GM18870 (cell line): ENCODE results near the gene HBEGF.

ENCODE experiments used
- ATAC-seq: cut with Tn5 transposase; IDR thresholded peaks from one replicate; pipeline ENCODE4 v1.9.1; 2021; ENCODE audit warnings: moderate library complexity; ENCODE audit not compliant: unreplicated experiment

HBEGF gene

DNA sequence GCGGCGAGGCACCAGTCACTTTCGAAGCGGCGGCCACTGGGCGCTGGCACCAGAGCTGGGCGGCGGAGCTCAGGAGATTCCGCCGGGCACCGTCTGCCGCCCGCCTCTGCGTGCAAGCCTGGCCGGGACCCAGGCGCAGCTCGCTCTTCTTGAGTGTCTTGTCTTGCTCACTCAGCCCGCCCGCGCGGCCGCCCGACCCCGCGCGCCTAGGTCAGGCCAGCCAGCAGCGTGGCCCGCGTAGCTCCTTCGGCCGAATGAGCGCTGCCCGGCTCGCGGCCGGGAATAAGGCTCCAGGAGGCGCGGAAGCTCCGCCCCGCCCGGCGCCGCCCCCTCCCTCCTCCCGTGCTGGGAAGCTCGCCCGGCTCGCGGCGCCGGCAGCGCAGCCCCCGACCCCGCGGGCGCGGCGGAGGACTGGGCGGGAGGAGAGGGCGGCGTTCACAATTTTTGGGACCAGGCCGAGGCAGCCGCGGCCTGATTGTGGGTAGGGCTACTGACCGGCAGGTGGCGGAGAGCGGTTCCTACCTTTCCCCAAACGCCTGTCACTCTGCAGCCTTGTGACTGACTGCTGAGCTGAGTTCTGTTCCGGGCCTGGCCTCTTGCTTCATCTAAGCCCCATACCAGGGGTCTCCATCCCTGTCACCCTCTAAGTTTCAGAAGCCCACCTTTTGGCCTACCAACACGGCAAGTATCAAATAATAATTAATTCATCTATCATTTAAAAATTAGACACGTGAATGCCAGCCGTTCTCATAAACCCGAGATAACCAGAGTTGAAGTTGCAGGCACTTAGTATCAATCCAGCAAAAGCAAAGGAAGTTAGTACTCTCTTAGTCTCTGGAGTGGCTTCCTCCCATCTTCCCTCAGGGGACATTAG lies at the start of gene HBEGF:
Gene HBEGF, minus strand, starts transcription at position 256 of the 874 bp plus-strand sequence. CDS start 275 bp downstream, outside the sequence.
- ATAC-seq = peak; percentile 60

DNA sequence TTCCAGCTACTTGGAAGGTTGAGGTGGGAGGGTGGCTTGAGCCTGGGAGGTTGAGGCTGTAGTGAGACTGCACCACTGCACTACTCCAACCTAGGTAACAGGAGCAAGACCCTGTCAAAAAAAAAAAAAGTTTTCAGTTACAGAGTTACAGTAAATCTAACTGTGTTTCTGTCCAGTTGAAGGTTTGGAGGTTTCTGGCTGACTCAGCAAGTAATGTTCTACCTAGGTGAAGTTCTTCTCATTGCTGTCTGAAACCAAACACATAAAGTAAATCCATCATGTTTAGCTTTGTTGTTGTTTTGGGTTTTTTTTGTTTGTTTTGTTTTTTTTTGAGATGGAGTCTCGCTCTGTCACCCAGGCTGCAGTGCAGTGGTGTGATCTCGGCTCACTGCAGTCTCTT lies 47.3 kb upstream of the HBEGF start:
- no peak for ATAC-seq

DNA sequence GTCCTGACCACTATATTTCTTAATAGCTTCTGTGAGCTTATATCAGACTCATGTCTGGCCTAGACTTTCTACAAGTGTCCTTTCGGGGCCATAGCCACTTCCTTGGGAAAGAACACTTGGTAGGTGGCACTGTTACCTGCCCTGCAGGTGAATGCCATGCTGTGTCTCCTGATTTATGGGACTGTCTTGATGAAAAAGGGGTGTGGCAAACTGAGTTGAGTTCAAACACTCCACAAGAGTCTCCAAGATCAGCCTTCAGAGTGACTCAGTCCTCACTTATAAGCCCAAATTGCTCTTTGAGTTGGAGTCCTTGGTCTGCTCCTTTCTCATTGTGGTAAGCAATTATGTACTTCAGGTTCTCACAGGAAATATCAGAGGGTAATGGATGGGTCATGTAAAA lies 45.3 kb upstream of the HBEGF start:
- ATAC-seq = no peak

- no peak for ATAC-seq
Observed at GRCh38 chr5:140391312-140391711, 44.9 kb upstream of the HBEGF start.

GRCh38 chr5:140388052-140388451 lies 41.6 kb upstream of the HBEGF start:
- ATAC-seq = no peak

DNA sequence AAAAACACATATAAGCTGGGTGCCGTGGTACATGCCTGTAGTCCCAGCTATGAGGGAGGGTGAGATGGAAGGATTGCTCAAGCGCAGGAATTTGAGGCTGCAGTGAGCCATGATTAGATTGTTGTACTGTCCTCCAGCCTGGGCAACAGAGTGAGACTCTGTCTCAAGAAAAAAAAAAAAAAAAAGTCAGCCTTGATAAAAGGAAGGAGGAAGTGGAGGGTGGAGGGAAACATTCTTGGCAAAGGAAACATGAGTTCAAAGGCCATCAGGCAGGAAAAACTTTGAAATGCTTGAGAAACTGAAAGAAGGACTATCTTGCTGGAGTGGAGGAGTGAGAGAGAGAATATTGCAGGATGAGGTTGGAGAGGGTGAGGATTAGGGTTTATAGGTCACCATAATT lies 36.9 kb upstream of the HBEGF start:
- no peak for ATAC-seq

DNA sequence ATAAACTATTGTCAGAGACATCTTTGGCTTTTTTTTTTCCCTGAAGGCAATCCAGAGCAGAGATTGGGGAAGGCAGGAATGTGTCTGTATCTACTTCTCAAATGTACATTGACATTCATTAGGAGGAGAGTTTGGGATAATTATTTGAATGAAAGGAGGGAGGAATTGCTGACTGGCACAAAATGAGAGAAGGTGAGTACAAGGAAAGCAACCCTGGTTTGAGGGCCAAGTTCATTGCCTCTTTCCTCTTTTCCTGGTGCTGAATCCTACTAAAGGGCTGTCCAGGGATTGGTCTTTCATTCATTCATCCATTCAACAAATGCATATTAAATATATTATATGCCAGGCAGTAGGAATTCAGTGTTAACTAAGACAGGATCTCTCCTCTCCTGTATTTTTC lies 36.5 kb upstream of the HBEGF start:
- no peak for ATAC-seq

DNA sequence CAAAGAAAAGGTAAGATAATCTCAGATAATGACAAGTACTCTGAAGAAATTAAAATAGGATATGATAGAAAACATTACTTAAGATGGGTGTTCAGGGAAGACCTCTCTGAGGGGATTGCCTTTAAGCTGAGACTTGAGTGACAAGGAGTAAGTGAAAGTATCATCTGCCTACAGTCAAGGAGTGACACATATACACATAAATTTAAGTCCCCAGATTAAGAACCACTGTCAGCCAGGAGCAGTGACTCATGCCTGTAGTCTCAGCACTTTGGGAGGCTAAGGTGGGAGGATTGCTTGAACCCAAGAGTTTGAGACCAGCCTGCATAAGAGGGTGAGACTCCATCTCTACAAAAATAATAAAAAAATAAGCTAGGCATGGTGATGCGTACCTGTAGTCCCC lies 35.6 kb upstream of the HBEGF start:
- no peak for ATAC-seq

DNA sequence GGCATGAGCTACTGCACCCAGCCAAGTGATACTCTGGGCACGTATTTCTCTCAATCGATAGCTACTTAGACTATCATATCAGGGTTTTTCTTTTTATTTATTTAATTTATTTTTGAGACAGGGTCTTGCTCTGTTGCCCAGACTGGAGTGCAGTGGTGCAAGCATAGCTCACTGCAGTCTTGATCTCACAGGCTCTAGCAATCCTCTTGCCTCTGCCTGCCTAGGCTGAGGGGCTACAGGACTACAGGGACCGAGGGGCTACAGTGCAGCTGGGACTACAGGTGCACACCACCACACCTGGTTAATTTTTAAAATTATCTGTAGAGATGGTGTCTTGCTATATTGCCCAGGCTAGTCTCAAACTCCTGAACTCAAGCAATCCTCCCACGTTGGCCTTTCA lies 34.9 kb upstream of the HBEGF start:
- no peak for ATAC-seq

DNA sequence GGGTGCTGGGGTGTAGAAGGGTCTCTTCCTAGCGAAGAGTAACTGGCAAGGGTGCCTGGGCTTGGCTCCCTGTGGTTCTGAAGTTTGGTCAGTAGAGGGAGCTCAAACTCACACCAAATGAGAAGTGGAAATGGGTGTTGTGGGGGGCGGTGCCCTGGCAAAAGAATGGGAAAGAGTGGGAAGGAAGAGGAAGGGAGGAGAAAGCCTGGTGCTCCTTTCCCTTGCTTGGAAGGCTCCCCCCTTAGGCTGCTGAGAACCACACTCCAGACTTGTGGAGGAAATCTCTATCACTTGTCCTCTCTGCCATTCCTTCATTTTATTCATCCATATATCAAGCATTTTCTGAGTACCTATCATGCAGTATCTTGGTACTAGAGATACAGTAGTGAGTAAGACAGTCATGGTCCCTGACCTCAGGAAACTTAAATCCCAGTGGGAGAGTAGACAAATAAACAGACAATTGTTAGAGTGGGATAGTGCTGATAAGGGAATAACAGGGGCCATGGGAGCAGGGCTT lies 26.6 kb upstream of the HBEGF start:
- no peak for ATAC-seq

DNA sequence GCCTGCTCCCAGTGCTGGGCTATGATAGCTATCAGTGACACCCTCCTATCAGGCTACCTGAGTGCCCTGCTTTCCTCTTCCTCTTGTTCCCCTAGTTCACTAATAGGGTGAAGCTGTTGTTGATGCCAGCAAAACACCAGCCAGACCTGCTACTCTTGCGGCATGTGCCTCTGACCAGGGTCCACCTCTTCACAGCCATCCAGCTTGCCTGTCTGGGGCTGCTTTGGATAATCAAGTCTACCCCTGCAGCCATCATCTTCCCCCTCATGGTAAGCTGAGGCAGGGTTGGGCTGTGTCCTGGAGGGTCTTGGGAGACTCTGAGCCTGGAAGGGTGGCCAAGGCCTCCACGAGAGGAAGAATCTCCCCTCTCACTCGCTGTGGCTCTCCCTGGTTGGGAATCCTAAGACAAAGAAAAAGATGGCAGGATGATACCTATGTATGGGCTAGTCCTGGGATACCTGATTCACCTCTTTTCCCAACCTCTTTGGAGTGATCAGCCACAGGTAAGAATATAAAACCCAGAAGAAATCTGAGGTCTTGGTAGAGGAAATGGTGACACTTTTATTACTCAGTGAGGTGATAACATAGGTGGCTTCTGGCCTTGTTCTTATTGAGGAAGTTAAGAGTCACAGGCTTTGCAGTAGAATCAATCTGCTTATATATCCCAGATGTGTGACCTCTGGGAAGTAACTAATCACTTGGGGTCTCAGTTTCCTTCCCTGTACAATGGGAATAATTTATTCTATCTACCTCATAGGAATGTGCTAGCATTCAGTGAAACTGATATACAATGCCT lies 25.2 kb upstream of the HBEGF start:
- ATAC-seq = no peak

GRCh38 chr5:140367256-140368013 lies 21.0 kb upstream of the HBEGF start:
- ATAC-seq = no peak

- no peak for ATAC-seq
Observed at GRCh38 chr5:140366589-140367255, 20.3 kb upstream of the HBEGF start.

DNA sequence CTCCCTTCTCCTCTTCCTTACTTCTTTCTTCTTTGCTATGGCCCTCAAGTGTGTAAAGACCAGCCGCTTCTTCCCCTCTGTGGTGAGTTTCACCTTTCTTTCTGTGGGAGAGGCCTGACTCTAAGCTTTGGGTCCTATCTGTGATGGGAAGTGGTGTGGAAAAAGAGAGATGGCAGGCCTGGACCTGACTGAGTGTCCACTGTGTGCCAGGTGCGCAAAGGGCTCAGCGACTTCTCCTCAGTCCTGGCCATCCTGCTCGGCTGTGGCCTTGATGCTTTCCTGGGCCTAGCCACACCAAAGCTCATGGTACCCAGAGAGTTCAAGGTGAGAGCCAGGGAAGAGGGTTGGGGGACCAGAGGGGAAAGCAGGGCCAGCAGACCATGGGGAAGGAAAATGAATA lies 19.5 kb upstream of the HBEGF start:
- no peak for ATAC-seq

- ATAC-seq = no peak
Observed at GRCh38 chr5:140365282-140365681, 18.9 kb upstream of the HBEGF start.

GRCh38 chr5:140364472-140364765 lies 18.0 kb upstream of the HBEGF start:
- no peak for ATAC-seq

- ATAC-seq = no peak
Observed at GRCh38 chr5:140363631-140364471, 17.4 kb upstream of the HBEGF start.

GRCh38 chr5:140362875-140363630 lies 16.6 kb upstream of the HBEGF start:
- peak; percentile 62 for ATAC-seq

- ATAC-seq = no peak
Observed at GRCh38 chr5:140362311-140362710, 15.9 kb upstream of the HBEGF start.
